Panc1 (cell line): Measurements from ENCODE around the gene CD93. TPM values are rescaled to one million over a fixed set of nuclear protein-coding genes. Genes with fewer than 3 reads are reported as not detected.

Experiments used
- ATAC-seq: fragments of 200-7000 bp; cut with Tn5 transposase; 2 replicates; pipeline ENCODE4 v1.9.1; 2020; ENCODE audit warnings: mild to moderate bottlenecking, moderate library complexity
- BruUV-seq: library from RNA; stranded (reverse); fragments of 400-500 nt; replicated peaks from 2 replicates; lab custom pipeline; 2021; lab: Mats Ljungman, UMichigan
- CTCF ChIA-PET: fragments of 300-600 bp; sonication (Branson Sonifier 250); formaldehyde crosslinking; loops from one replicate; lab custom pipeline; 2022; ENCODE audit warnings: antibody characterized with exemption; lab: Charles Lee
- POLR2A ChIA-PET: fragments of 300-600 bp; sonication (Branson Sonifier 250); formaldehyde crosslinking; loops from one replicate; lab custom pipeline; 2022; ENCODE audit warnings: antibody characterized with exemption; lab: Charles Lee
- DNase-seq: peaks from one replicate; pipeline ENCODE4 v3.0.0-alpha.2; 2010; ENCODE audit warnings: low read depth, low spot score
- H3K27ac ChIP-seq: 2 replicates; pipeline ENCODE4 v1.5.1; 2011; ENCODE audit warnings: mild to moderate bottlenecking, low read length, inconsistent platforms
- H3K27me3 ChIP-seq: fragments of 200-500 bp; sonication (Bioruptor generic); 2 replicates; pipeline ENCODE4 v1.6.0; 2014; ENCODE audit warnings: low read length, inconsistent platforms; ENCODE audit not compliant: control insufficient read depth, insufficient read depth
- H3K36me3 ChIP-seq: fragments of 200-500 bp; sonication (Bioruptor generic); 2 replicates; pipeline ENCODE4 v1.5.1; 2014; ENCODE audit warnings: inconsistent platforms, mild to moderate bottlenecking, low read length, moderate library complexity; ENCODE audit not compliant: control insufficient read depth, insufficient read depth
- H3K4me1 ChIP-seq: 2 replicates; pipeline ENCODE4 v1.5.1; 2011; ENCODE audit warnings: inconsistent platforms, mild to moderate bottlenecking, low read length, moderate library complexity; ENCODE audit not compliant: control insufficient read depth, insufficient read depth
- H3K4me3 ChIP-seq, 2 experiments: 2 replicates each; pipeline ENCODE4 v1.5.1; 2011 to 2012; ENCODE audit warnings: low read depth in 2 of 2, low read length in 2 of 2, mild to moderate bottlenecking in 2 of 2, inconsistent platforms in 1 of 2, moderate library complexity in 1 of 2
- H3K9me3 ChIP-seq: fragments of 200-500 bp; sonication (Bioruptor generic); 2 replicates; pipeline ENCODE4 v1.5.1; 2014; ENCODE audit warnings: low read depth, mild to moderate bottlenecking, inconsistent platforms, low read length, moderate library complexity; ENCODE audit not compliant: control insufficient read depth, insufficient read depth
- POLR2AphosphoS5 ChIP-seq: IDR thresholded peaks from 2 replicates; pipeline ENCODE4 v1.6.1; 2012; ENCODE audit warnings: mild to moderate bottlenecking, low read depth, low read length, moderate library complexity
- SIN3A ChIP-seq: IDR thresholded peaks from 2 replicates; pipeline ENCODE4 v1.6.1; 2012; ENCODE audit warnings: low read depth, mild to moderate bottlenecking, low read length, moderate library complexity, borderline replicate concordance; ENCODE audit not compliant: insufficient read depth
- TCF7L2 ChIP-seq: IDR thresholded peaks from 2 replicates; pipeline ENCODE4 v1.6.1; 2011; ENCODE audit warnings: mild to moderate bottlenecking, low read depth, low read length, inconsistent platforms
- in situ Hi-C: cut with HindIII; loops from 2 replicates; pipeline ENCODE4 v1.10.0; 2016; ENCODE audit warnings: low sequenced_read_pairs, low pct_unique_long_range_greater_than_20kb
- intact Hi-C: fragments of 100-400 bp; cut with micrococcal nuclease; formaldehyde crosslinking; loops from one replicate; pipeline ENCODE4 v1.10.0; 2022; ENCODE audit not compliant: unreplicated experiment
- total RNA-seq: library from RNA; stranded (reverse); gene quantifications from one replicate; pipeline ENCODE4 v1.2.1, GENCODE V29; 2021; ENCODE audit not compliant: unreplicated experiment
- TF ChIP-seq, protein P1 (sequence below): fragments of 450-650 bp; IDR thresholded peaks from 2 replicates; pipeline ENCODE4 v1.5.1; 2017; ENCODE audit warnings: mild to moderate bottlenecking
- TF ChIP-seq, protein P2 (sequence below), 2 experiments: IDR thresholded peaks; 2 replicates each; pipeline ENCODE4 v1.6.1; 2011 to 2012; ENCODE audit warnings: low read depth in 2 of 2, control low read depth in 1 of 2, low read length in 1 of 2, mild to moderate bottlenecking in 1 of 2, moderate library complexity in 1 of 2; ENCODE audit not compliant: insufficient read depth in 1 of 2

Gene CD93
- total RNA-seq, 1 experiment from 2014 or later: 0.10 TPM

DNA sequence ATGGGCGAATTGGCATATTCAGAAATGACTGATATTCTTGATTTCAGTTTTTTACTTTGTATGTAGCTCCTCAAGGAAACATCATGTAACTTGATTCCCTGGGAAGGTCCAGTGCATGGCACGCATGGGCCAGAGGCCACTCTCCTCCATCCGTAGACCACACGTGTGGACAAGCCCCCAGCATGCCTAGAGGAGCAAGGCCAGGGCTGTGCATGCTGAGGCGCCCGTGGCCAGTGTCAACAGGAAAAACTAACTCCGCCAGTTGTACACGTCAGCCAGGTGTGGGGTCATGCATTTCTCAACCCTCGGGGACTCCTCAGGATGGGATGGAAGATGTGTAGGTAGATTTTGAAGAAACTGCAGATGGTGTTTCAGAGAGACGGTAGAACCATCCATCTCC, 37.8 kb upstream of the CD93 start:
- CTCF ChIA-PET: interaction anchor here (0.6 kb wide), 1 partner anchor 293 kb away, joined by 4 read pairs; no protein-coding TSS in a partner anchor
- ATAC-seq: no peak
- no peaks in the 10 kb centered on the region for H3K9me3 ChIP-seq
- no peak overlapping the region for H3K4me3 ChIP-seq
- H3K27ac ChIP-seq: no peak overlapping the region
- intact Hi-C loops (no loop called here), in situ Hi-C loops (no loop called here)
- DNase-seq: no peak
- H3K4me1 ChIP-seq: no peaks in the 10 kb centered on the region
- TF ChIP-seq, protein P1, sequence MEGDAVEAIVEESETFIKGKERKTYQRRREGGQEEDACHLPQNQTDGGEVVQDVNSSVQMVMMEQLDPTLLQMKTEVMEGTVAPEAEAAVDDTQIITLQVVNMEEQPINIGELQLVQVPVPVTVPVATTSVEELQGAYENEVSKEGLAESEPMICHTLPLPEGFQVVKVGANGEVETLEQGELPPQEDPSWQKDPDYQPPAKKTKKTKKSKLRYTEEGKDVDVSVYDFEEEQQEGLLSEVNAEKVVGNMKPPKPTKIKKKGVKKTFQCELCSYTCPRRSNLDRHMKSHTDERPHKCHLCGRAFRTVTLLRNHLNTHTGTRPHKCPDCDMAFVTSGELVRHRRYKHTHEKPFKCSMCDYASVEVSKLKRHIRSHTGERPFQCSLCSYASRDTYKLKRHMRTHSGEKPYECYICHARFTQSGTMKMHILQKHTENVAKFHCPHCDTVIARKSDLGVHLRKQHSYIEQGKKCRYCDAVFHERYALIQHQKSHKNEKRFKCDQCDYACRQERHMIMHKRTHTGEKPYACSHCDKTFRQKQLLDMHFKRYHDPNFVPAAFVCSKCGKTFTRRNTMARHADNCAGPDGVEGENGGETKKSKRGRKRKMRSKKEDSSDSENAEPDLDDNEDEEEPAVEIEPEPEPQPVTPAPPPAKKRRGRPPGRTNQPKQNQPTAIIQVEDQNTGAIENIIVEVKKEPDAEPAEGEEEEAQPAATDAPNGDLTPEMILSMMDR: no peak
- no peak for TF ChIP-seq TCF7L2
- TF ChIP-seq, protein P2, sequence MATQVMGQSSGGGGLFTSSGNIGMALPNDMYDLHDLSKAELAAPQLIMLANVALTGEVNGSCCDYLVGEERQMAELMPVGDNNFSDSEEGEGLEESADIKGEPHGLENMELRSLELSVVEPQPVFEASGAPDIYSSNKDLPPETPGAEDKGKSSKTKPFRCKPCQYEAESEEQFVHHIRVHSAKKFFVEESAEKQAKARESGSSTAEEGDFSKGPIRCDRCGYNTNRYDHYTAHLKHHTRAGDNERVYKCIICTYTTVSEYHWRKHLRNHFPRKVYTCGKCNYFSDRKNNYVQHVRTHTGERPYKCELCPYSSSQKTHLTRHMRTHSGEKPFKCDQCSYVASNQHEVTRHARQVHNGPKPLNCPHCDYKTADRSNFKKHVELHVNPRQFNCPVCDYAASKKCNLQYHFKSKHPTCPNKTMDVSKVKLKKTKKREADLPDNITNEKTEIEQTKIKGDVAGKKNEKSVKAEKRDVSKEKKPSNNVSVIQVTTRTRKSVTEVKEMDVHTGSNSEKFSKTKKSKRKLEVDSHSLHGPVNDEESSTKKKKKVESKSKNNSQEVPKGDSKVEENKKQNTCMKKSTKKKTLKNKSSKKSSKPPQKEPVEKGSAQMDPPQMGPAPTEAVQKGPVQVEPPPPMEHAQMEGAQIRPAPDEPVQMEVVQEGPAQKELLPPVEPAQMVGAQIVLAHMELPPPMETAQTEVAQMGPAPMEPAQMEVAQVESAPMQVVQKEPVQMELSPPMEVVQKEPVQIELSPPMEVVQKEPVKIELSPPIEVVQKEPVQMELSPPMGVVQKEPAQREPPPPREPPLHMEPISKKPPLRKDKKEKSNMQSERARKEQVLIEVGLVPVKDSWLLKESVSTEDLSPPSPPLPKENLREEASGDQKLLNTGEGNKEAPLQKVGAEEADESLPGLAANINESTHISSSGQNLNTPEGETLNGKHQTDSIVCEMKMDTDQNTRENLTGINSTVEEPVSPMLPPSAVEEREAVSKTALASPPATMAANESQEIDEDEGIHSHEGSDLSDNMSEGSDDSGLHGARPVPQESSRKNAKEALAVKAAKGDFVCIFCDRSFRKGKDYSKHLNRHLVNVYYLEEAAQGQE (IDR thresholded peaks at IDR 0.05; ENCODE audit: insufficient read depth in 1 of 2, low read depth in 2 of 2, low read length in 1 of 2): no peak
- TF ChIP-seq SIN3A: no peak
- no peak for TF ChIP-seq POLR2AphosphoS5
- H3K36me3 ChIP-seq: no peaks in the 10 kb centered on the region
- POLR2A ChIA-PET: no interaction called here
- no TSS peak for BruUV-seq
- no peaks in the 10 kb centered on the region for H3K27me3 ChIP-seq

DNA sequence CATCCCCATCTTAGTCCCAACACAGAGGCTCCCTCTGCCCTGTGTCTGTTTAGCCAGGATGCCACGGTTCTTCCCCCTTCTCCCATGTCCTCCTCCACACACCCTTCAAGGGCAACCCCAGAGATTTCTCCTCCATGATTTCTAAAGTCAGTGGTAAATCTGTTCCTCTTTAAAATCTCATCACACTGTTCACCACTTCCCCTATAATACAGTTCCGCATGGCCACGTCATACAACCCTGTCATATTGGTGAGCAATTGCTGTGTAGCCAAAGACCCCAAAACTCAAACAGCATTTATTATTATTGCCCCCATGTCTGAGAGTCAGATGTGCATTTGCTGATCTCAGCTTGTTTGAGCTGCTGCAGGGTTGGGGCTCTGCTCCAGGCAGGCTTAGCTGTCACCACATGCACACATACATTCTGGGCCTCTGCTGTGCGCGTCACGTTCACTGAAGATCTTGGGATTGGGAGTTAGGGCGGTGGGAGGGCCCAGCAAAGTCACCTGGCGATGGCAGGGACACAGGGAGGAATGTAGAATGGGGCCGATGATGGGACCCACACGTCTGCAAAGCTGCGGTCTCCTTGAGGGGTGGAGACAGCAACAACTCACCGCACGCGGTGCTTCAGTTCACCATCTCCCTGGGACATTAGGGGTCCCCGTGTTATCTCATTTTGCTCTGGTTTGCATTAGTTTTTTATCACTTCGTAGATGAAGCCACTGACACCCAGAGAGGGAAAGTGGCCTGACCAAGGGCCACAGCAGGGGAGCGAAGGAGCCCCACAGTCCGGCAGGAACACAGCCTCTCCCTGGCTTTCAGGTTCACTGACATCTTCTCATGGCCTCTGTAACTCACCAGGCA, 36.9 kb upstream of the CD93 start:
- TF ChIP-seq SIN3A: no peak
- TF ChIP-seq, protein P2 (IDR thresholded peaks at IDR 0.05; ENCODE audit: insufficient read depth in 1 of 2, low read depth in 2 of 2, low read length in 1 of 2): no peak
- TF ChIP-seq, protein P1: no peak
- no peak for TF ChIP-seq TCF7L2
- no peak for TF ChIP-seq POLR2AphosphoS5
- DNase-seq: no peak
- Histone ChIP-seq H3K36me3 (no peaks in the 10 kb centered on the region), H3K4me3 (no peak overlapping the region), H3K27ac (no peak overlapping the region), H3K9me3 (no peaks in the 10 kb centered on the region), H3K27me3 (no peaks in the 10 kb centered on the region), H3K4me1 (no peaks in the 10 kb centered on the region)
- ChIA-PET POLR2A (no interaction called here), CTCF (interaction anchor here (0.6 kb wide), 1 partner anchor 294 kb away, joined by 4 read pairs; no protein-coding TSS in a partner anchor)
- in situ Hi-C loops (no loop called here), intact Hi-C loops (no loop called here)
- no peak for ATAC-seq
- BruUV-seq: no TSS peak
